GM18858 (cell line): ENCODE measurements around the gene AHNAK.

Source experiments
- ATAC-seq: cut with Tn5 transposase; IDR thresholded peaks from one replicate; pipeline ENCODE4 v1.9.1; 2021; ENCODE audit not compliant: unreplicated experiment

AHNAK gene

GRCh38 chr11:62413060-62413696 lies 133.4 kb downstream of the AHNAK start:
- no peak for ATAC-seq

DNA sequence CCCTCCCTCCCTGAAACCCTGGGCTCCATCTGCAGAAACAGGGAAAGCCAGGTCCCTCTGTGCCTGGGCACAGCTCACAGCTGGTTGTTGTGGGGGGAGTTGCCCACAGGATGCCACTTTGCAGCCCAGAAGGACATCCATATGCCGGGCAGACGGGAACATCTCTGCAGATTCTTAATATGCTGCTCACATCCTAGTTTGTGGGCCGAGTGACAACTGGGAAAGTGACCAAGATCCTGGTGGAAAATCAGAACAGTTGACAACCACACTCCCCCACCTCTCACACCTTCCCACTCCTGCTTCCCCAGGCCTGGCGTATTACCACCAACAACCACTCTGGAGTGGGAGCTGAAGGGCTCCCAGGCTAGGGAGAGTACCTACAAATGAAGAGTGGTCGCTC lies 135.1 kb downstream of the AHNAK start:
- no peak for ATAC-seq

- no peak for ATAC-seq
These were observed 135.6 kb downstream of the AHNAK start for GRCh38 chr11:62410972-62411371.

GRCh38 chr11:62409831-62410230 lies 136.8 kb downstream of the AHNAK start:
- no peak for ATAC-seq

DNA sequence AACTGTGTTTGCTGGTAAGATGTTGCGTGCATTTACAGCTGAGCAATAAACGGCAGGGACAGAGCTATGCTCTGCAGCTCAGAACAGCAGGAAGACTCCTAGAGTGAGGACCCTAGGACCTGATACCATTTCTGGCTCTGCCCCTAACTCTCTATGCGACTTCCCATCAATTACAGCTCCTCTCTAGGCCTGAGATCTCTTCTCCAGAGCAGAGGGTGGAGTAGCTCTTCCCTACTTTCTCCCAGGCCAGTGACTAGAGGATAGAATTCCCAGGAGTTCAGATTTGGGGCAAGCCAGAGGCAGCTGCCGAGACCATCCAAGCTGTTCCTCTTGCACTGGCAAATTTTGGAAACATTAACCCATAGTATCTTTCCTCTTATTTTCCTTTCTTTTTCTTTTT lies 140.6 kb downstream of the AHNAK start:
- ATAC-seq, result no peak

- ATAC-seq, result no peak
These were observed 141.7 kb downstream of the AHNAK start for GRCh38 chr11:62404901-62405300.

DNA sequence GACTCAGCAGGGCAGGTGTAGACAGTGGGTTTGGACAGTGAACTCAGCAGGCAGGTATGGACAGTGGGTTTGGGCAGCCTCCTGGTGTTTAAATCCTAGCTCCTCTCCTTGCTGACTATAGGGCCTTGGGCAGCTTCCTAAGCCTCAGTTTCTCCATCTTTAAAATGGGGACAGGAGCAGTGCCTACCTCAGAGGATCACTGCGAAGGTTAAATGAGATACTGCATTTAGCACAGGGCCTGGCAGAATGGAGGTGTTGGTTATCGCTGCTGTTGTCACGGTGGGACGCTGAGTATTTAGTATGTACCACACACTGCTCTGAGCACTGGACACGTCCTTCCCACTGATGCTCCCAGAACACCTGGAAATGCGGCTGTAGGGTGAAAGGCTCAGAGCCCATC lies 142.2 kb downstream of the AHNAK start:
- no peak for ATAC-seq

DNA sequence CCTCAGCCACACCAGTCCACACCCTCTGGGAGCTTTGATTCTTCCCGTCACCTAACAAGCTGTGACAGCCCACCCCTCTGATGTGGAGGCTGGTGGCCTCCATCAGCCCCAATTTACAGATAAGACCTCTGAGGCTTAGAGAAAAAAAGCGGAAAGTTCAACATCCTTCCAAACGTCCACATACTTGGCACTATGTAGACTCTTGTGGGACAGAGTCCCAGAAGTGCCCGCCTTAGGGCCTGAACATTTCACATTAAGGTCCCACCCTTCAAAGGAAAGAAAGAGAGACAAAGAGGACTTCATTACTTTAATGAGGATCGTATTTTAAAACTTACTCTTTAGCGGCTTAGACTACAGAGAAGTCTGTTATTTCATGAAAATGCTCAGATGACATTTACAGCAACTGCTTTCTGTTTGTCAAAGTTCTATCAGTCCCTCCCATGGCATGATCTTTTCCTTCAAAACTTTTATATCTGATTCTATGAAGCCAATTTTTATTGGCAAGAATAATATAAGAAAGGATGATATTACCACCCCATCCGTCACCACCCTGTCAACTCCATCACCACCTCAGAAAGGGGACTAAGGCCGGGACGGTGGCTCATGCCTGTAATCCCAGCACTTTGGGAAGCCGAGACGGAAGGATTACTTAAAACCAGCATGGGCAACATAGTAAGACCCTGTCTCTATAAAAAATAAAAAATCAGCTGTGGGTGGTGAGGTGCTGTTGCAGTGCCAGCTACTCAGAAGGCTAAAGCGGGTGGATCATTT lies 143.5 kb downstream of the AHNAK start:
- no peak for ATAC-seq

DNA sequence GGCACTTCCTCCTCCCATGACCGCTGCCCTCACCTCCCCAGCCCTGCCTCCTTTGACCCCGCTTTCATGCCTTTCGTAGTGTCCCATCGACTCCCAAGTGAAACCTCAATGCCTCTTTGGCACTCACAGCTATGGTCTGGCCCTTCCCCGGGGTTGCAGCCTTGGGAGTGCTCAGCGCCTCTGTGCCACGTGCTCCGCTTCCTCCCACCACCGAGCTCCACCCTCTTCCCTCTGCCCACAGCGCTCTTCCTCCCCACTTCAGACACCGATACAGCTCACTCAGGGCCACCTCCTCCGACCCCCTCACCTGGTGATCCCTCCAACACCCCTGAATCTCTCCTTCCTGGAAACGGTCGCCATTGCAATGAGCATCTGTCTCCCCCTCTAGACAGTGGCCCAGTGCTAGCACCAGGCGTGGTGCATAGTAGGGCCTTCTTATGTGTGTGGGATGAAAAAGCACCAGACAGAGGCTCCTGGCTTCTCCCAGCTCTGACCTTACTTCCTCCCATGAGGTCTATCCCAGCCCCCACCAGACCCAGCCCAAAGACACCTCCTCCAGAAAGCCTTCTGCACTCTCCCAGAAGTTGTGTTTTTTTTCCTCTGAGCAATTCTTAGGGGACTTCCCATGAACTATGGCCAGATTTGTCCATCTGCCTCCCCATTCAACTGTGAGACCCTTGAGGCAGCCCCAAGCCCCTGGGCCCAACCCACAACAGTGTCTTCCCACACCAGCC lies 144.2 kb downstream of the AHNAK start:
- no peak for ATAC-seq

GRCh38 chr11:62401811-62402210 lies 144.8 kb downstream of the AHNAK start:
- no peak for ATAC-seq

GRCh38 chr11:62401356-62401755 lies 145.2 kb downstream of the AHNAK start:
- no peak for ATAC-seq

GRCh38 chr11:62400760-62401159 lies 145.8 kb downstream of the AHNAK start:
- ATAC-seq, result no peak

DNA sequence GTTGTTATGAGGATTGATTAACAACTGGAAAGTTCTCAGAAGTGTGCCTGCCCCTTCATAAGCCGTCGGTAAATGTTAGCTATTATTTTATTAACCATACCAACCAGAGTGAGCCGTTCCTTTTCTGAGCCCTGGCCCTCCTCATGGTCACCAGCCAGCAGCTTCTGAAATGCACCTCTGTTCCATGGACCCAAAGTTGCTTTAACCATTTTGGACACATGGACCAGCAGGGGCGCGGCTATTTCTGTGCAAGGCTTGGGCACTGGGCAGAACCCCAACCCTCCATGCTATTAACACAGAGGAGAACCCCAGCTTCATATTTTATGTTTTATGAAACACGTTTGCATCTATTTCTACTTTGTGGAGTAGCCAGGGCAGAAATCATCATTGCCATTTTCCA lies 146.3 kb downstream of the AHNAK start:
- no peak for ATAC-seq

- no peak for ATAC-seq
These were observed 146.7 kb downstream of the AHNAK start for GRCh38 chr11:62399878-62400266.

DNA sequence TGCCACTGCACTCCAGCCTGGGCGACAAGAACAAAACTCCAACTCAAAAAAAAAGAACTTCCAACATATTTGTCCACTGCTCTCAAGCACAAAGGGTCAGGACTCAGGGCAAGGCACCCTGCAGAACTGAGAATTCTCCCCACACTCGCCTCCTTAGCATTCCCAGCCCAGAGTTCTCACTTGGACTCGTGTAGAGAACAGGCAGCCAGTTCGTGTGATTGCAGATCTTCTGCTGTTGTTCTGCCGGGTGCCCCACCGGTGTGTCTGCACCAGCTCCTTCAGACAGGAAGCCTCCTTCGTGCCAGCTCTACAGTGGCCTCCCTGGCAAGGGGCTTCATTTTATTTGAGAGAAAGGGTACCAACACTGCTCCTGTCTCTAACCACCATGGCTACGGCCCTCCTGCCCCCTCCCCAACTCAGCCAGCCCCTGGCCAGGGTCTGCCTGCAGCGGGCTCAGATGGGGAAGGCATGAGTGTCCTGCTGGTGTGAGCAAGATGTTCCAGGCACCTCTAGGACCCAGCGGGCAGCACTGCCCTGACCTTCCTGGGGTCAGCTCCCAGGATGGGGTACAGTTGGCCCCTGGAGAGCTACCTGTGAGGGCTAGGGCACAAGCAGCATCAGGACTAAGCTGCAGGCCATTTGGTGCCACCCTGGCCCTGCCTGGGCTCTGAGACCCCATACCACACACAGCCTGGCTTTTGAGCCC lies 147.3 kb downstream of the AHNAK start:
- no peak for ATAC-seq

- ATAC-seq, result no peak
These were observed 148.3 kb downstream of the AHNAK start for GRCh38 chr11:62398011-62398994.

GRCh38 chr11:62395885-62396551 lies 150.6 kb downstream of the AHNAK start:
- ATAC-seq, result no peak

DNA sequence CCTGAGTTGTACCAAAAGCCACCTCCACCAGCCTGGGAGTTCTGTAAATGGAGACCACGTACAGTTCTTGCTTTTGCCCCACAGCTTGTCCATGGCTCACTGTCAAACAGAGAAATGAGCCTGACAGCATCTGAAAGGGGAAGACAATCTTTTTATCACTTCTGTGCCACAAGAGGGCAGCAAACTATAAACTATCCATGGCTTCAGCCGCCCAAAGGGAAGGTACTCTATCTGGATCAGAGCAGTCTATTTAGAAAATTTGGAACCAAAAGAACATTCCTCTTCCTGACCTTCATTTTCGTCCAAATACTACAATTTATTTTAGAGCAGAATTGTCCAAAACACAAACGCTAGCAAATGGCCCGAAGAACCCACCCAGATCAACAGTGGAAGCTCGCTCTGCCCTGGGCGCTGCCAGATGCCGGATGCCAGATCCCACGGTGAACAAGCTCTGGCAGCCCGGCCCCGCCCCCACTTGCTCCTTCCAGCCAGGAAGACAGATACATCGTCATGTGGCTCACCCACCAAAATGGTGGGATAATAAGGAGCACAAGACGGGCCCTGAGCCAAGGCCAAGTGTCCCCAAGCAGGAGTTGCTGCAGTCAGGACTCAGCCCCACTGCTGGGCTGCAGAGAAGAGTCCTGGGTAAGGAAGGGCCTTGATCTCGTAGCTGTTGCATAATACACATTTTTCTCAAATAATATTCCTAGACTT lies 151.6 kb downstream of the AHNAK start:
- no peak for ATAC-seq

GRCh38 chr11:62393735-62394134 lies 152.9 kb downstream of the AHNAK start:
- no peak for ATAC-seq
